HCT116 (cell line): ENCODE results near the gene HIGD1C.

ENCODE experiments used
- CTCF ChIP-seq, 3 experiments: fragments of 200-600 bp in 1 of 3; sonication (generic) in 1 of 3; IDR thresholded peaks in 2 of 3; conservative IDR thresholded peaks in 1 of 3; 2 replicates each; pipeline ENCODE4 v1.5.1; 2012 to 2017; ENCODE audit warnings: low read depth in 2 of 3, low read length in 2 of 3, antibody characterized with exemption in 1 of 3, borderline replicate concordance in 1 of 3, control low read depth in 1 of 3, mild to moderate bottlenecking in 1 of 3, mixed read lengths in 1 of 3, mixed run types in 1 of 3, moderate library complexity in 1 of 3; ENCODE audit not compliant: insufficient read depth in 1 of 3
- EZH2 ChIP-seq: fragments of 200-600 bp; sonication (generic); IDR thresholded peaks from 2 replicates; pipeline ENCODE4 v1.6.1; 2017; ENCODE audit warnings: antibody characterized with exemption, mixed run types
- FOSL1 ChIP-seq: IDR thresholded peaks from 2 replicates; pipeline ENCODE4 v1.6.1; 2012; ENCODE audit warnings: low read depth
- POLR2A ChIP-seq: IDR thresholded peaks from 2 replicates; pipeline ENCODE4 v1.7.0; 2011; ENCODE audit warnings: borderline replicate concordance; ENCODE audit not compliant: insufficient read depth, insufficient read length; ENCODE audit errors: extremely low read depth
- TF ChIP-seq, protein P1 (sequence below): IDR thresholded peaks from 2 replicates; pipeline ENCODE4 v1.6.1; 2012

GRCh38 chr12:50922820-50923219 lies 29.5 kb upstream of the HIGD1C start:
- TF ChIP-seq CTCF (IDR thresholded peaks at IDR 0.05 in 2 of 3, conservative IDR thresholded peaks at IDR 0.05 in 1 of 3; ENCODE audit: borderline replicate concordance in 1 of 3, insufficient read depth in 1 of 3, low read depth in 2 of 3, low read length in 2 of 3) (no peak), FOSL1 (no peak), POLR2A (no peak), EZH2 (no peak)
- TF ChIP-seq, protein P1, sequence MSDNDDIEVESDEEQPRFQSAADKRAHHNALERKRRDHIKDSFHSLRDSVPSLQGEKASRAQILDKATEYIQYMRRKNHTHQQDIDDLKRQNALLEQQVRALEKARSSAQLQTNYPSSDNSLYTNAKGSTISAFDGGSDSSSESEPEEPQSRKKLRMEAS, result no peak
